Mesothelial cell of epicardium (in vitro differentiated cells): ENCODE results near the gene CCRL2. TPM values are rescaled to one million over a fixed set of nuclear protein-coding genes. Genes with fewer than 3 reads are reported as not detected.

Experiments
- DNase-seq, 2 experiments: peaks; one replicate each; pipeline ENCODE4 v3.0.0; 2021; ENCODE audit warnings: low spot score in 2 of 2; ENCODE audit not compliant: unreplicated experiment in 2 of 2
- H3K27ac Mint-ChIP-seq: 2 replicates; pipeline ENCODE4 v1.8.0; 2021; ENCODE audit warnings: mixed read lengths
- H3K27me3 Mint-ChIP-seq: 2 replicates; pipeline ENCODE4 v1.8.0; 2021; ENCODE audit warnings: low read depth, mixed read lengths
- H3K36me3 Mint-ChIP-seq: 2 replicates; pipeline ENCODE4 v1.8.0; 2021; ENCODE audit warnings: mixed read lengths
- H3K4me1 Mint-ChIP-seq: 2 replicates; pipeline ENCODE4 v1.8.0; 2021; ENCODE audit warnings: mixed read lengths
- H3K4me3 Mint-ChIP-seq: 2 replicates; pipeline ENCODE4 v1.8.0; 2021; ENCODE audit warnings: mild to moderate bottlenecking, moderate library complexity, mixed read lengths
- H3K9me3 Mint-ChIP-seq: 2 replicates; pipeline ENCODE4 v1.8.0; 2021; ENCODE audit warnings: mixed read lengths
- total RNA-seq: library from RNA; stranded (reverse); gene quantifications from 3 replicates; pipeline ENCODE4 v1.2.1, GENCODE V29; 2021
- TF ChIP-seq, protein P1 (sequence below): fragments of 200-600 bp; sonication (generic); IDR thresholded peaks from one replicate; pipeline ENCODE4 v1.5.0; 2021; ENCODE audit warnings: antibody characterized with exemption; ENCODE audit not compliant: unreplicated experiment

CCRL2 gene, protein sequence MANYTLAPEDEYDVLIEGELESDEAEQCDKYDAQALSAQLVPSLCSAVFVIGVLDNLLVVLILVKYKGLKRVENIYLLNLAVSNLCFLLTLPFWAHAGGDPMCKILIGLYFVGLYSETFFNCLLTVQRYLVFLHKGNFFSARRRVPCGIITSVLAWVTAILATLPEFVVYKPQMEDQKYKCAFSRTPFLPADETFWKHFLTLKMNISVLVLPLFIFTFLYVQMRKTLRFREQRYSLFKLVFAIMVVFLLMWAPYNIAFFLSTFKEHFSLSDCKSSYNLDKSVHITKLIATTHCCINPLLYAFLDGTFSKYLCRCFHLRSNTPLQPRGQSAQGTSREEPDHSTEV
- total RNA-seq: not detected in 3 replicates

DNA sequence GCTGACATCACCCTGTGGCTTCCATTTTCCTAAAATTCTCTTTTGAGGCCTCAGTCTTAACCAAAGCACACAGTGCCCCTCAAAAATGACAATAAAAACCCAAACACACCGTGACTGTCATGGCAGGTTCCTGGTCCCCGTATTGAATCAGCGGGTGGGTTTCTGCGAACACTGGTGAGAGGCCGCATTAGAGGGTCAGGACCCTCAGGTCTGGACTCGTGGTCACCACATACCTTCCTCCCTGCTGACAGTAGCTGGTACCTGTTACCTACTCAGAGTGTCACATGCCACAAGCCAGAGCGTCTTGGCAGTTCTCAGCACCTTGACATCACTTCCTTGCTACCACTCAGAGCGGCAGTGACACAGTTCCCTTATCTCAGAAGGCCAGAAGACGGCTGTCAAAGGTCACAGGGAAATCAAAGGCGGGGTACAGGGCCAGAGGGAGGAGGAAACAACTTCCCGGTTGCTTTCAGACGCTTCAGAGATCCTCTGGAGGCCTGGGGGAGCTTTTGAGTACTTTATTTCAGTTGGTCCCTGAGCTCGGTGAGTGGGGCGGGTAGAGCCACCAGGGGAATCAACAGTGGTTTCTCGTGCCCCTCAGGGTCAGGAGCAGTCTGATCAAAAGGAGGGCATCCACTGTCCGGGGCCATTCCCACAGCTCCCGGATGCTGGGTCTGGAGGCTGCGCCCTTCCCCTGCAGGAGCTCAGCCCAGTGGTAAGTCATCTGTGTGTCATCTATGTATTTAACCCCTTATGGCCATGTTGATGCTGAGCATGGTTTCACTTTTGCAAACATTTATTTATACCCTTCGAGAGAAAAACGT is at the start of gene CCRL2, which contains the start of gene CCR5AS:
Gene CCRL2 (plus strand): TSS at position 472 of the 824 bp plus-strand sequence. CDS start 821 bp downstream, outside the sequence.
Gene CCR5AS (minus strand): TSS at position 279 of the 824 bp plus-strand sequence.
- Mint-ChIP-seq H3K4me1 (peaks cover 6% of the 10 kb centered on the region), H3K9me3 (peaks cover 5% of the 10 kb centered on the region), H3K27me3 (peaks cover 70% of the 10 kb centered on the region), H3K27ac (no peak within 1 kb of the TSS), H3K4me3 (no peak within 1 kb of the TSS), H3K36me3 (no peaks in the 10 kb centered on the region)
- DNase-seq: no peak
- TF ChIP-seq, protein P1, sequence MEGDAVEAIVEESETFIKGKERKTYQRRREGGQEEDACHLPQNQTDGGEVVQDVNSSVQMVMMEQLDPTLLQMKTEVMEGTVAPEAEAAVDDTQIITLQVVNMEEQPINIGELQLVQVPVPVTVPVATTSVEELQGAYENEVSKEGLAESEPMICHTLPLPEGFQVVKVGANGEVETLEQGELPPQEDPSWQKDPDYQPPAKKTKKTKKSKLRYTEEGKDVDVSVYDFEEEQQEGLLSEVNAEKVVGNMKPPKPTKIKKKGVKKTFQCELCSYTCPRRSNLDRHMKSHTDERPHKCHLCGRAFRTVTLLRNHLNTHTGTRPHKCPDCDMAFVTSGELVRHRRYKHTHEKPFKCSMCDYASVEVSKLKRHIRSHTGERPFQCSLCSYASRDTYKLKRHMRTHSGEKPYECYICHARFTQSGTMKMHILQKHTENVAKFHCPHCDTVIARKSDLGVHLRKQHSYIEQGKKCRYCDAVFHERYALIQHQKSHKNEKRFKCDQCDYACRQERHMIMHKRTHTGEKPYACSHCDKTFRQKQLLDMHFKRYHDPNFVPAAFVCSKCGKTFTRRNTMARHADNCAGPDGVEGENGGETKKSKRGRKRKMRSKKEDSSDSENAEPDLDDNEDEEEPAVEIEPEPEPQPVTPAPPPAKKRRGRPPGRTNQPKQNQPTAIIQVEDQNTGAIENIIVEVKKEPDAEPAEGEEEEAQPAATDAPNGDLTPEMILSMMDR: no peak

DNA sequence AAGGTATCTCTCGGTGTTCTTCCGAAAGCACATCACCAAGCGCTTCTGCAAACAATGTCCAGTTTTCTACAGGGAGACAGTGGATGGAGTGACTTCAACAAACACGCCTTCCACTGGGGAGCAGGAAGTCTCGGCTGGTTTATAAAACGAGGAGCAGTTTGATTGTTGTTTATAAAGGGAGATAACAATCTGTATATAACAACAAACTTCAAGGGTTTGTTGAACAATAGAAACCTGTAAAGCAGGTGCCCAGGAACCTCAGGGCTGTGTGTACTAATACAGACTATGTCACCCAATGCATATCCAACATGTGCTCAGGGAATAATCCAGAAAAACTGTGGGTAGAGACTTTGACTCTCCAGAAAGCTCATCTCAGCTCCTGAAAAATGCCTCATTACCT is 48.6 kb upstream of the CCRL2 start:
- H3K27ac Mint-ChIP-seq: no peak overlapping the region
- peaks cover 70% of the 10 kb centered on the region for H3K27me3 Mint-ChIP-seq
- TF ChIP-seq, protein P1: no peak
- no peaks in the 10 kb centered on the region for H3K4me1 Mint-ChIP-seq
- no peaks in the 10 kb centered on the region for H3K36me3 Mint-ChIP-seq
- no peaks in the 10 kb centered on the region for H3K9me3 Mint-ChIP-seq
- no peak for DNase-seq
- H3K4me3 Mint-ChIP-seq: no peak overlapping the region

DNA sequence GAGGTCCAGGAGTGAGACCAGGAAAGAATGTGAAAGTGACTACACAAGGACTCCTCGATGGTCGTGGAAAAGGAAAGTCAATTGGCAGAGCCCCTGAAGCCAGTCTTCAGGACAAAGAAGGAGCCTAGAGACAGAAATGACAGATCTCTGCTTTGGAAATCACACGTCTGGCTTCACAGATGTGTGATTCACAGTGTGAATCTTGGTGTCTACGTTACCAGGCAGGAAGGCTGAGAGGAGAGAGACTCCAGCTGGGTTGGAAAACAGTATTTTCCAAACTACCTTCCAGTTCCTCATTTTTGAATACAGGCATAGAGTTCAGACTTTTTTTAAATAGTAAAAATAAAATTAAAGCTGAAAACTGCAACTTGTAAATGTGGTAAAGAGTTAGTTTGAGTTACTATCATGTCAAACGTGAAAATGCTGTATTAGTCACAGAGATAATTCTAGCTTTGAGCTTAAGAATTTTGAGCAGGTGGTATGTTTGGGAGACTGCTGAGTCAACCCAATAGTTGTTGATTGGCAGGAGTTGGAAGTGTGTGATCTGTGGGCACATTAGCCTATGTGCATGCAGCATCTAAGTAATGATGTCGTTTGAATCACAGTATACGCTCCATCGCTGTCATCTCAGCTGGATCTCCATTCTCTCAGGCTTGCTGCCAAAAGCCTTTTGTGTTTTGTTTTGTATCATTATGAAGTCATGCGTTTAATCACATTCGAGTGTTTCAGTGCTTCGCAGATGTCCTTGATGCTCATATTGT is 47.1 kb upstream of the CCRL2 start:
- Mint-ChIP-seq H3K27ac (no peak overlapping the region), H3K4me1 (no peaks in the 10 kb centered on the region), H3K27me3 (peaks cover 62% of the 10 kb centered on the region), H3K9me3 (no peaks in the 10 kb centered on the region), H3K36me3 (no peaks in the 10 kb centered on the region), H3K4me3 (no peak overlapping the region)
- TF ChIP-seq, protein P1: no peak
- DNase-seq: no peak

DNA sequence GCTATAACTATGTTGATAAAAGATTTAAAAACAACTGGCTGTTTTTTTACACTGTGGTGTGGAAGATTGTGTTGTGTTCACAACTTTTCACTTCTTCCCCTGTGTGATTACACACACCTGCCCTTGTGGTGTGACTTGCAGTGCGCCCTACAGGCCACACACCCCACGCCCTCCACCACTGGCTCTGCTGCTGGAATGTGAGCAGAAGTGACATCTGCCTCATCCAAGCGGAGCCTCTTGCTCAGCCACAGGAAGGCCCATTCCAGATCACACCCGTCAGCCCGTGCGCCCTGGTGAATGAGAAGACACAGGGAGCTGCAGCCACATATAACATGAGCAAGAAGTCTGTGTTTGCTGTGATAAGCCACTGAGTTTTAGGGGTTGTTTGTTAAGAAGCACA is 46.2 kb upstream of the CCRL2 start:
- H3K36me3 Mint-ChIP-seq: no peaks in the 10 kb centered on the region
- H3K4me1 Mint-ChIP-seq: no peaks in the 10 kb centered on the region
- DNase-seq: no peak
- no peaks in the 10 kb centered on the region for H3K9me3 Mint-ChIP-seq
- no peak overlapping the region for H3K27ac Mint-ChIP-seq
- H3K4me3 Mint-ChIP-seq: no peak overlapping the region
- TF ChIP-seq, protein P1: no peak
- H3K27me3 Mint-ChIP-seq: peaks cover 57% of the 10 kb centered on the region
